Suprapubic skin (tissue), 4 donors: ENCODE results near the gene CFAP45. TPM values are rescaled to one million over a fixed set of nuclear protein-coding genes. Genes with fewer than 3 reads are reported as not detected.

Experiments
- DNase-seq, 2 donors: peaks; one replicate each; pipeline ENCODE4 v3.0.0-alpha.2; 2019; ENCODE audit warnings: low spot score in 2 of 2
- H3K27ac ChIP-seq: fragments of 200-600 bp; sonication (generic); one replicate; pipeline ENCODE4 v1.5.1; 2019
- H3K27me3 ChIP-seq: fragments of 200-600 bp; sonication (generic); one replicate; pipeline ENCODE4 v1.5.1; 2019
- H3K36me3 ChIP-seq: fragments of 200-600 bp; sonication (generic); one replicate; pipeline ENCODE4 v1.5.1; 2019
- H3K4me1 ChIP-seq: fragments of 200-600 bp; sonication (generic); one replicate; pipeline ENCODE4 v1.5.1; 2019
- H3K4me3 ChIP-seq: fragments of 200-600 bp; sonication (generic); one replicate; pipeline ENCODE4 v1.5.1; 2019; ENCODE audit warnings: mild to moderate bottlenecking
- H3K9me3 ChIP-seq: fragments of 200-600 bp; sonication (generic); one replicate; pipeline ENCODE4 v1.5.1; 2019
- CTCF ChIP-seq, 2 donors: fragments of 200-600 bp in 1 of 2; fragments of 450-650 bp in 1 of 2; sonication (generic) in 1 of 2; IDR thresholded peaks; one replicate each; pipeline ENCODE4 v1.5.1; 2016 to 2019; ENCODE audit warnings: antibody characterized with exemption in 2 of 2, mild to moderate bottlenecking in 1 of 2, moderate library complexity in 1 of 2
- EP300 ChIP-seq: sonication (generic); formaldehyde crosslinking; IDR thresholded peaks from one replicate; pipeline ENCODE4 v1.6.1; 2017; ENCODE audit warnings: antibody characterized with exemption
- POLR2A ChIP-seq, 2 donors: fragments of 450-650 bp; IDR thresholded peaks; one replicate each; pipeline ENCODE4 v1.6.1; 2017; ENCODE audit warnings: antibody characterized with exemption in 2 of 2, mild to moderate bottlenecking in 2 of 2, moderate library complexity in 2 of 2
- POLR2AphosphoS5 ChIP-seq, 3 donors: sonication (generic); formaldehyde crosslinking; IDR thresholded peaks; one replicate each; pipeline ENCODE4 v1.6.1; 2017; ENCODE audit warnings: antibody characterized with exemption in 3 of 3
- WGBS: methylation state at CpG from one replicate; pipeline ENCODE4 v1.1.5; 2018; 5-methylcytosine and 5-hydroxymethylcytosine counted together
- total RNA-seq, 4 donors: library from RNA; depleted of rRNA; stranded (reverse); fragments of >200 nt; gene quantifications; one replicate each; pipeline ENCODE4 v1.1.0, GENCODE V29; 2016

CFAP45 gene
- total RNA-seq, 4 donors from 2014 or later = 0.78 to 2.1 (median 1.6) TPM

GRCh38 chr1:159879977-159880376 lies 20.0 kb downstream of the CFAP45 start:
- Histone ChIP-seq H3K27me3 (no peaks in the 10 kb centered on the region), H3K4me3 (no peak overlapping the region), H3K4me1 (peaks cover 16% of the 10 kb centered on the region), H3K9me3 (no peaks in the 10 kb centered on the region), H3K36me3 (no peaks in the 10 kb centered on the region), H3K27ac (no peak overlapping the region)
- TF ChIP-seq POLR2A (IDR thresholded peaks at IDR 0.05) (no peak), EP300 (no peak)
- 65% methylated on average over 4 of the region's 4 CpGs for WGBS
- DNase-seq = no peak

GRCh38 chr1:159879136-159879535 lies 20.8 kb downstream of the CFAP45 start:
- Histone ChIP-seq H3K27me3 (no peaks in the 10 kb centered on the region), H3K27ac (no peak overlapping the region), H3K36me3 (no peaks in the 10 kb centered on the region), H3K4me3 (no peak overlapping the region), H3K4me1 (peaks cover 16% of the 10 kb centered on the region), H3K9me3 (no peaks in the 10 kb centered on the region)
- 82% methylated on average over 3 of the region's 3 CpGs for WGBS
- TF ChIP-seq POLR2AphosphoS5 (IDR thresholded peaks at IDR 0.05) (no peak), POLR2A (IDR thresholded peaks at IDR 0.05) (no peak), CTCF (IDR thresholded peaks at IDR 0.05) (no peak), EP300 (no peak)
- DNase-seq = no peak

- no peak for DNase-seq
- H3K4me3 ChIP-seq = no peak overlapping the region
- 84% methylated on average over 6 of the region's 6 CpGs for WGBS
- H3K36me3 ChIP-seq = no peaks in the 10 kb centered on the region
- TF ChIP-seq POLR2A (IDR thresholded peaks at IDR 0.05) (no peak), EP300 (no peak), POLR2AphosphoS5 (IDR thresholded peaks at IDR 0.05) (no peak), CTCF (IDR thresholded peaks at IDR 0.05) (no peak)
- no peaks in the 10 kb centered on the region for H3K27me3 ChIP-seq
- no peaks in the 10 kb centered on the region for H3K9me3 ChIP-seq
- no peak overlapping the region for H3K27ac ChIP-seq
- peaks cover 23% of the 10 kb centered on the region for H3K4me1 ChIP-seq
Measured at GRCh38 chr1:159877695-159878444, 22.1 kb downstream of the CFAP45 start.

- no peaks in the 10 kb centered on the region for H3K36me3 ChIP-seq
- no peak for DNase-seq
- H3K27ac ChIP-seq = peak overlapping the region; percentile 62
Measured at GRCh38 chr1:159873530-159874143, 26.3 kb downstream of the CFAP45 start.

GRCh38 chr1:159872891-159873290 lies 27.1 kb downstream of the CFAP45 start:
- peaks cover 55% of the 10 kb centered on the region for H3K4me1 ChIP-seq
- no peaks in the 10 kb centered on the region for H3K36me3 ChIP-seq
- peak overlapping the region; percentile 62 for H3K27ac ChIP-seq
- no peaks in the 10 kb centered on the region for H3K9me3 ChIP-seq
- H3K4me3 ChIP-seq = no peak overlapping the region
- no peak for TF ChIP-seq POLR2AphosphoS5 (IDR thresholded peaks at IDR 0.05)
- no peak for TF ChIP-seq POLR2A (IDR thresholded peaks at IDR 0.05)
- no peak for TF ChIP-seq EP300
- no peak for TF ChIP-seq CTCF (IDR thresholded peaks at IDR 0.05)
- no peaks in the 10 kb centered on the region for H3K27me3 ChIP-seq
- DNase-seq = no peak
- WGBS = 24% methylated on average over 15 of the region's 15 CpGs

More at GRCh38 chr1:159873530-159874143, 26.3 kb downstream of the CFAP45 start:
- TF ChIP-seq EP300 (no peak), POLR2A (IDR thresholded peaks at IDR 0.05) (no peak), POLR2AphosphoS5 (IDR thresholded peaks at IDR 0.05) (no peak), CTCF (IDR thresholded peaks at IDR 0.05) (no peak)
- H3K27me3 ChIP-seq = no peaks in the 10 kb centered on the region
- H3K9me3 ChIP-seq = no peaks in the 10 kb centered on the region
- peaks cover 47% of the 10 kb centered on the region for H3K4me1 ChIP-seq
- no peak overlapping the region for H3K4me3 ChIP-seq
- WGBS = 76% methylated on average over 4 of the region's 4 CpGs
